Body of pancreas (tissue), 4 donors: ENCODE measurements around the gene PLEKHG5. TPM values are rescaled to one million over a fixed set of nuclear protein-coding genes. Genes with fewer than 3 reads are reported as not detected.

ENCODE experiments used
- ATAC-seq: fragments of 150-250 bp; one replicate; pipeline ENCODE4 v1.9.1; 2016
- DNase-seq, 4 donors: peaks; one replicate each; pipeline ENCODE4 v3.0.0-alpha.2; 2019
- H3K27ac ChIP-seq, 4 donors: fragments of 200-600 bp; sonication (generic); 1 replicate in 3 of 4; 2 replicates in 1 of 4; pipeline versions ENCODE4 v1.5.1 to v1.6.1; 2016 to 2019; ENCODE audit warnings: mild to moderate bottlenecking in 1 of 4, mixed read lengths in 1 of 4, moderate library complexity in 1 of 4
- H3K27me3 ChIP-seq, 2 donors: fragments of 200-600 bp; sonication (generic); one replicate each; pipeline ENCODE4 v1.6.0; 2016; ENCODE audit warnings: mild to moderate bottlenecking in 1 of 2
- H3K36me3 ChIP-seq, 2 donors: fragments of 200-600 bp; sonication (generic); replicated peaks in 1 of 2; 2 replicates each; pipeline ENCODE4 v1.5.1; 2016; ENCODE audit warnings: low read depth in 2 of 2; ENCODE audit not compliant: insufficient read depth in 1 of 2
- H3K4me1 ChIP-seq: fragments of 200-600 bp; sonication (generic); one replicate; pipeline ENCODE4 v1.6.0; 2016
- H3K4me3 ChIP-seq, 2 donors: fragments of 200-600 bp; sonication (generic); 1 replicate in 1 of 2; 2 replicates in 1 of 2; pipeline ENCODE4 v1.5.1; 2016 to 2019
- H3K9me3 ChIP-seq, 3 donors: fragments of 200-600 bp; sonication (generic); 1 replicate in 2 of 3; 2 replicates in 1 of 3; pipeline ENCODE4 v1.5.1; 2016
- POLR2A ChIP-seq, 3 donors: fragments of 450-650 bp; IDR thresholded peaks; one replicate each; pipeline ENCODE4 v1.6.1; 2016; ENCODE audit warnings: antibody characterized with exemption in 3 of 3, mild to moderate bottlenecking in 2 of 3
- WGBS, 2 donors: methylation state at CpG; one replicate each; pipeline ENCODE4 v1.1.5; 2017; 5-methylcytosine and 5-hydroxymethylcytosine counted together
- intact Hi-C: fragments of 100-400 bp; cut with DNase I; formaldehyde crosslinking; loops from one replicate; pipeline ENCODE4 v1.15.1; 2023
- total RNA-seq, 2 donors: library from RNA; depleted of rRNA; stranded (reverse); fragments of >200 nt; gene quantifications; one replicate each; pipeline ENCODE4 v1.1.0, GENCODE V29; 2016
- TF ChIP-seq, protein P1 (sequence below), 7 experiments: fragments of 450-650 bp in 4 of 7; fragments of 200-600 bp in 3 of 7; sonication (generic) in 3 of 7; IDR thresholded peaks; one replicate each; pipeline ENCODE4 v1.5.1; 2016 to 2019; ENCODE audit warnings: antibody characterized with exemption in 7 of 7

PLEKHG5 gene
- total RNA-seq, 2 donors from 2014 or later, result 5.2 to 8.6 TPM

DNA sequence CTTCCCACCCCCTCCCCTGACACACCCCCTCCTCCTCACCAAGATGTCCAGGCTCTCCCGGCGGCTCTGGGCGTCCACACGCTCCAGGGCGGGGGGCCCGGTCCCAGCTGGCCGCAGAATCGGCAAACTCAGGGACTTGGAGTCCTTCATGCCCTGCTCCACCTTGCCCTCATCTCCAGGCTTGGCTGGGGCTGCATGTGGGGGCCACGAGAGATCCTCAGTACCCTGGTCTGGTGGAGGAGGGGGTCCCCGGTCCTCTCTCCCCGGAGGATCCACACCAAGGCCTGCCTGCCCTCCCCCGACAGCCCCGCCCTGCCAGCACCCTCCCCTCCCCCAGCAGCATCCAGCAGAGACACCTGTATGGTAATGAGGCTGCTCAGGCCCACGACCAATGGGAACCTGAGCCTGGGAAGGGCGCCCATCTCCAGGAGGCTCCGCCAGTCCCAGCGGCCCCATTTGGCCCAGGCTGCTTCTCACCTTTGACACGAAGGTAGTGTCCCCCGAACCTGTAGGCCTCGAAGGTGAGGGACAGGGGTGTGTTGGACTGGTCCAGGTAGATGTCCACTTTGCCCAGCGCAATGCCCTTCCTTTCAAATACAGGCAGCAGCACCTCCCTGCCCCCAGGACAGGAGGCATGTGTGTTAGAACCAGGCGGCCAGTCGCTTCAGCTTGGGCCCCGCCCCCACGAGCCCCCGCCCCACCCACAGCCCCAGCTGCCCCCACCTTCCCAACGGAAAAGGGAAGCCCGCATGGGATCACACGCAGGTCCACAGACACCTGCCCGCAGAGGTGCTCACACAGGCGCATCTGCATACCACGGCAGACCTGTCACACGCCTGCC, 17.3 kb downstream of the PLEKHG5 start:
- TF ChIP-seq POLR2A (IDR thresholded peaks at IDR 0.05), result no peak
- TF ChIP-seq, protein P1, sequence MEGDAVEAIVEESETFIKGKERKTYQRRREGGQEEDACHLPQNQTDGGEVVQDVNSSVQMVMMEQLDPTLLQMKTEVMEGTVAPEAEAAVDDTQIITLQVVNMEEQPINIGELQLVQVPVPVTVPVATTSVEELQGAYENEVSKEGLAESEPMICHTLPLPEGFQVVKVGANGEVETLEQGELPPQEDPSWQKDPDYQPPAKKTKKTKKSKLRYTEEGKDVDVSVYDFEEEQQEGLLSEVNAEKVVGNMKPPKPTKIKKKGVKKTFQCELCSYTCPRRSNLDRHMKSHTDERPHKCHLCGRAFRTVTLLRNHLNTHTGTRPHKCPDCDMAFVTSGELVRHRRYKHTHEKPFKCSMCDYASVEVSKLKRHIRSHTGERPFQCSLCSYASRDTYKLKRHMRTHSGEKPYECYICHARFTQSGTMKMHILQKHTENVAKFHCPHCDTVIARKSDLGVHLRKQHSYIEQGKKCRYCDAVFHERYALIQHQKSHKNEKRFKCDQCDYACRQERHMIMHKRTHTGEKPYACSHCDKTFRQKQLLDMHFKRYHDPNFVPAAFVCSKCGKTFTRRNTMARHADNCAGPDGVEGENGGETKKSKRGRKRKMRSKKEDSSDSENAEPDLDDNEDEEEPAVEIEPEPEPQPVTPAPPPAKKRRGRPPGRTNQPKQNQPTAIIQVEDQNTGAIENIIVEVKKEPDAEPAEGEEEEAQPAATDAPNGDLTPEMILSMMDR (IDR thresholded peaks at IDR 0.05), result no peak
- peaks cover 7% of the 10 kb centered on the region for H3K4me1 ChIP-seq
- intact Hi-C loops, result no loop called here
- no peaks in the 10 kb centered on the region for H3K27me3 ChIP-seq
- H3K27ac ChIP-seq, result no peak overlapping the region
- DNase-seq (no peak), ATAC-seq (no peak)
- 79 to 93% methylated on average over 9 to 30 of the region's 33 CpGs for WGBS, 2 donors
- no peak overlapping the region for H3K4me3 ChIP-seq
- H3K9me3 ChIP-seq, result no peaks in the 10 kb centered on the region
- no peaks in the 10 kb centered on the region for H3K36me3 ChIP-seq

- ATAC-seq, result no peak
- DNase-seq, result no peak
- TF ChIP-seq, protein P1 (IDR thresholded peaks at IDR 0.05), result no peak
- TF ChIP-seq POLR2A (IDR thresholded peaks at IDR 0.05), result no peak
- H3K36me3 ChIP-seq, result no peaks in the 10 kb centered on the region
- H3K4me1 ChIP-seq, result peaks cover 7% of the 10 kb centered on the region
- intact Hi-C loops, result no loop called here
- no peak overlapping the region for H3K27ac ChIP-seq
- no peak overlapping the region for H3K4me3 ChIP-seq
- no peaks in the 10 kb centered on the region for H3K9me3 ChIP-seq
- H3K27me3 ChIP-seq, result no peaks in the 10 kb centered on the region
- WGBS, 2 donors, result 93 to 100% methylated on average over 2 to 17 of the region's 18 CpGs
Measured at GRCh38 chr1:6473156-6473555, 18.3 kb downstream of the PLEKHG5 start.

DNA sequence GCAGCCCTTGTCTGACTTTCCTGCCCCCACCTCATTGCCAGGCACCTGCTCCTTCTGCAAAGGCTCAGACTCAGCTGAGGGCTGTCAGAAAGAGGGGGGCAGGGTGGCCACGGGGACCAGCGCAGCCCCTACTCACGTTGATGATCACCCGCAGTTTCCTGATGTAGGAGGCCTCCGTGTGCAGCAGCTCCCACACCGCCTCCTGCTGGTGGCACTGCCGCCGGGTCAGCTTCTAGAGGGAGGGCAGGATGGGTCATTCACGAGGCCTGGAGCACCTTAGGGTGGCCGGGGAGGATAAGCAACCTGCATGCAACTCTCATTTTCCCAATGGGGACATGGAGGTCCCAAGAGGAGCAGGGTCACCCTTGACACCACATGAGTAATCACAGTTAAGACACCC, 19.1 kb downstream of the PLEKHG5 start:
- 86 to 91% methylated on average over 6 to 10 of the region's 10 CpGs for WGBS, 2 donors
- Histone ChIP-seq H3K4me3 (no peak overlapping the region), H3K27ac (no peak overlapping the region), H3K4me1 (peaks cover 7% of the 10 kb centered on the region), H3K9me3 (no peaks in the 10 kb centered on the region), H3K36me3 (no peaks in the 10 kb centered on the region), H3K27me3 (no peaks in the 10 kb centered on the region)
- intact Hi-C loops, result no loop called here
- ATAC-seq, result no peak
- DNase-seq, result no peak
- TF ChIP-seq POLR2A (IDR thresholded peaks at IDR 0.05), result no peak
- TF ChIP-seq, protein P1 (IDR thresholded peaks at IDR 0.05), result no peak

GRCh38 chr1:6471970-6472368, 19.5 kb downstream of the PLEKHG5 start:
- no peaks in the 10 kb centered on the region for H3K27me3 ChIP-seq
- no peak overlapping the region for H3K4me3 ChIP-seq
- DNase-seq, result no peak
- no peak overlapping the region for H3K27ac ChIP-seq
- H3K4me1 ChIP-seq, result peaks cover 7% of the 10 kb centered on the region
- no peak for ATAC-seq
- no peaks in the 10 kb centered on the region for H3K9me3 ChIP-seq
- TF ChIP-seq, protein P1 (IDR thresholded peaks at IDR 0.05), result no peak
- no peak for TF ChIP-seq POLR2A (IDR thresholded peaks at IDR 0.05)
- WGBS, 2 donors, result 89 to 93% methylated on average over 7 of the region's 7 CpGs
- intact Hi-C loops, result no loop called here
- H3K36me3 ChIP-seq, result no peaks in the 10 kb centered on the region
